Adrenal gland (tissue), 12 donors: ENCODE measurements around the gene TTI1. TPM values are rescaled to one million over a fixed set of nuclear protein-coding genes. Genes with fewer than 3 reads are reported as not detected.

Experiments used
- DNase-seq, 7 donors: peaks; one replicate each; pipeline ENCODE4 v3.0.0-alpha.2; 2019 to 2020
- H3K27ac ChIP-seq, 5 donors: fragments of 200-600 bp; sonication (generic) in 4 of 5; 1 replicate in 3 of 5; 2 replicates in 2 of 5; pipeline versions ENCODE4 v1.5.1 to v1.8.0; 2016 to 2020; ENCODE audit warnings: mild to moderate bottlenecking in 1 of 5
- H3K27me3 ChIP-seq: fragments of 200-600 bp; 2 replicates; pipeline ENCODE4 v1.8.0; 2021
- H3K36me3 ChIP-seq, 2 donors: fragments of 200-600 bp; replicated peaks in 1 of 2; 1 replicate in 1 of 2; 2 replicates in 1 of 2; pipeline versions ENCODE4 v1.5.1 to v1.8.0; 2018 to 2022
- H3K4me1 ChIP-seq, 2 donors: fragments of 200-600 bp; replicated peaks in 1 of 2; 1 replicate in 1 of 2; 2 replicates in 1 of 2; pipeline versions ENCODE4 v1.5.1 to v1.8.0; 2018 to 2021
- H3K4me3 ChIP-seq, 4 donors: fragments of 200-600 bp; sonication (generic) in 3 of 4; one replicate each; pipeline ENCODE4 v1.5.1; 2016 to 2018
- H3K9me3 ChIP-seq, 3 donors: fragments of 200-600 bp; sonication (generic) in 1 of 3; replicated peaks in 1 of 3; 1 replicate in 2 of 3; 2 replicates in 1 of 3; pipeline versions ENCODE4 v1.5.1 to v1.8.0; 2016 to 2021
- POLR2A ChIP-seq, 2 donors: fragments of 450-650 bp; IDR thresholded peaks; one replicate each; pipeline ENCODE4 v1.6.1; 2017; ENCODE audit warnings: antibody characterized with exemption in 2 of 2, mild to moderate bottlenecking in 2 of 2, moderate library complexity in 1 of 2
- WGBS, 4 donors: extraction: QIAGEN DNeasy Blood & Tissue Kit in 2 of 4; methylation state at CpG; one replicate each; pipeline versions ENCODE4 v1.1.5 to v1.1.7; 2013 to 2017; 5-methylcytosine and 5-hydroxymethylcytosine counted together
- intact Hi-C, 2 donors: fragments of 100-400 bp; cut with DNase I; formaldehyde crosslinking; loops; one replicate each; pipeline versions ENCODE4 v1.14.1 to v1.15.0; 2022 to 2023
- polyA plus RNA-seq, 3 donors: library from polyadenylated mRNA; stranded (reverse); fragments of 200-250 nt in 2 of 3; fragments of 350-450 nt in 1 of 3; fragmentation: Illumina TruSeq in 1 of 3; extraction: RNeasy Lipid Tissue Mini Kit (QIAGEN cat#74804) in 1 of 3; gene quantifications; one replicate each; pipeline ENCODE4 v1.2.3, GENCODE V29; 2013 to 2014
- total RNA-seq, 9 donors: library from RNA; depleted of rRNA in 4 of 9; stranded (reverse); fragments of >200 nt in 4 of 9; fragments of 120-200 nt in 1 of 9; fragmentation: NEBNext Ultra II Directional in 1 of 9; extraction: Animal tissue kit (Norgen Biotek cat#: 25700) in 1 of 9; gene quantifications; one replicate each; pipeline versions ENCODE4 v1.1.0 to v1.2.4, GENCODE V29; 2013 to 2023
- TF ChIP-seq, protein P1 (sequence below), 6 experiments: fragments of 450-650 bp in 4 of 6; fragments of 200-600 bp in 2 of 6; sonication (generic) in 1 of 6; IDR thresholded peaks; 1 replicate in 5 of 6; 2 replicates in 1 of 6; pipeline versions ENCODE4 v1.5.1 to v1.8.0; 2016 to 2021; ENCODE audit warnings: antibody characterized with exemption in 6 of 6, mild to moderate bottlenecking in 2 of 6, moderate library complexity in 1 of 6
- donor health status: healthy with polysubstance abuse.
- donor health status: Bipolar disorder and iron deficiency.
- donor health status: DM: yes; HTN: yes; CAD: no.
- donor health status: DM: no; HTN: no; CAD: no.
- donor health status: DM: no; HTN: no; CAD: no.
- donor health status: DM: yes; HTN: yes; CAD: no.

Gene TTI1
- total and polyA plus RNA-seq, 12 donors = 12.5 to 28.7 (median 20.0) TPM

DNA sequence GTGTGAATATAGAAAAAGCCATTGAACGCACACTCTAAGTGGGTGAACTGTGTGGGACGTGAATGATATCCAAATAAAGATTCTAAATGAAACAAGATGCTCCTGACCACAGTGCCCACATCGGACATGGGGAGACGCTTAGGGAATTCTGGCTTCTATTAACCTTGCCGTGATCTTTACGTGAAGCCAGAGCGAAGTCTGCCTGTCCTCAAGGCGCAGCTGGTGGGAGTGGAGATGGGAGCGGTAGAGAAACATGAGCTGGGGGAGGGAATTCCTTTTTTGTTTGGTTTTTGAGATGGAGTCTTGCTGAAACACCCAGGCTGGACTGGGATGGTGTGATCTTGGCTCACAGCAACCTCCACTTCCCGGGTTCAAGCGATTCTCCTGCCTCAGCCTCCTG is 84.3 kb downstream of the TTI1 start:
- no peak overlapping the region for H3K27ac ChIP-seq
- intact Hi-C loops = no loop called here
- no peaks in the 10 kb centered on the region for H3K27me3 ChIP-seq
- peak in 1 of 7 donors; percentile 10 for DNase-seq
- H3K4me3 ChIP-seq = no peak overlapping the region
- WGBS, 4 donors = 93 to 95% (median 95%) methylated on average over 11 of the region's 11 CpGs
- no peaks in the 10 kb centered on the region for H3K36me3 ChIP-seq
- H3K4me1 ChIP-seq = no peaks in the 10 kb centered on the region
- TF ChIP-seq, protein P1, sequence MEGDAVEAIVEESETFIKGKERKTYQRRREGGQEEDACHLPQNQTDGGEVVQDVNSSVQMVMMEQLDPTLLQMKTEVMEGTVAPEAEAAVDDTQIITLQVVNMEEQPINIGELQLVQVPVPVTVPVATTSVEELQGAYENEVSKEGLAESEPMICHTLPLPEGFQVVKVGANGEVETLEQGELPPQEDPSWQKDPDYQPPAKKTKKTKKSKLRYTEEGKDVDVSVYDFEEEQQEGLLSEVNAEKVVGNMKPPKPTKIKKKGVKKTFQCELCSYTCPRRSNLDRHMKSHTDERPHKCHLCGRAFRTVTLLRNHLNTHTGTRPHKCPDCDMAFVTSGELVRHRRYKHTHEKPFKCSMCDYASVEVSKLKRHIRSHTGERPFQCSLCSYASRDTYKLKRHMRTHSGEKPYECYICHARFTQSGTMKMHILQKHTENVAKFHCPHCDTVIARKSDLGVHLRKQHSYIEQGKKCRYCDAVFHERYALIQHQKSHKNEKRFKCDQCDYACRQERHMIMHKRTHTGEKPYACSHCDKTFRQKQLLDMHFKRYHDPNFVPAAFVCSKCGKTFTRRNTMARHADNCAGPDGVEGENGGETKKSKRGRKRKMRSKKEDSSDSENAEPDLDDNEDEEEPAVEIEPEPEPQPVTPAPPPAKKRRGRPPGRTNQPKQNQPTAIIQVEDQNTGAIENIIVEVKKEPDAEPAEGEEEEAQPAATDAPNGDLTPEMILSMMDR (IDR thresholded peaks at IDR 0.05) = no peak
- no peak for TF ChIP-seq POLR2A (IDR thresholded peaks at IDR 0.05)
- no peaks in the 10 kb centered on the region for H3K9me3 ChIP-seq

DNA sequence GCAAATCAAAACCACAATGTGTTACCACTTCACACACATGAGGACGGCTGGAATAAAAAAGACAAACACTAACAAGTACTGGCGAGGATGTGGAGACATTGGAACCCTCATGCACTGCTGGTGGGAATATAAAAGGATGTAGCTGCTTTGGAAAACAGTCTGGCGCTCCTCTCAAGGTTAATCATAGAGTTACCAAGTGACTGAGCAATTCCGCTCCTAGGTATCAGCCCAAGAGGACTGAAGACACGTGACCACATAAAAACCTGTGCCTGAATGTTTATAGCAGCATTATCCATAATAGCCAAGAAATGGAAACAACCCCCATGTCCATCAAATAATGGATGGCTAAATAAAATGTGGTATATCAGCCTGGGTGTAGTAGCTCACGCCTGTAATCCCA is 85.3 kb downstream of the TTI1 start:
- DNase-seq = no peak
- H3K27me3 ChIP-seq = no peaks in the 10 kb centered on the region
- intact Hi-C loops = no loop called here
- H3K36me3 ChIP-seq = no peaks in the 10 kb centered on the region
- no peaks in the 10 kb centered on the region for H3K9me3 ChIP-seq
- H3K4me1 ChIP-seq = no peaks in the 10 kb centered on the region
- WGBS, 4 donors = 78 to 91% (median 90%) methylated on average over 6 of the region's 6 CpGs
- TF ChIP-seq, protein P1 (IDR thresholded peaks at IDR 0.05) = no peak
- no peak for TF ChIP-seq POLR2A (IDR thresholded peaks at IDR 0.05)
- H3K4me3 ChIP-seq = no peak overlapping the region
- H3K27ac ChIP-seq = no peak overlapping the region

DNA sequence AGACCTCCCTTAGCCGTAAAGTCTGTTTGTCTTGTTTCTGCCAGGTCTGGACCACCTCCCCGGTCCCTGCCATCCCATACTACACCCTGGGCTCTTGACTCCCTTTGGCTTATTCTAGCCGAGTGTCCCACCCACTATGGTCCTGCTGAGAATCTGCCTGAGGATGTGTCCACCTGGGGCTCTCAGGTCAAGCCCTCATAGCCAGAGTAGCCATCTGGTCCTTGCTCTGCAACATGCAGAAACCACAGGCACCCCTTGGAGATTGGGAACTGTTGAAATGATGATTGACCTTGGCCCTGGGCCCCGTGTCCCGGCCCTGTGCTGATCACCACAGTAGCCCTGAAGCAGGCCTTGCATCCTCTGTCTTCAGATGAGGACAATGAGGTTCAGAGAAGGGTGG is 86.3 kb downstream of the TTI1 start:
- intact Hi-C loops = no loop called here
- 76 to 83% (median 80%) methylated on average over 5 of the region's 5 CpGs for WGBS, 4 donors

DNA sequence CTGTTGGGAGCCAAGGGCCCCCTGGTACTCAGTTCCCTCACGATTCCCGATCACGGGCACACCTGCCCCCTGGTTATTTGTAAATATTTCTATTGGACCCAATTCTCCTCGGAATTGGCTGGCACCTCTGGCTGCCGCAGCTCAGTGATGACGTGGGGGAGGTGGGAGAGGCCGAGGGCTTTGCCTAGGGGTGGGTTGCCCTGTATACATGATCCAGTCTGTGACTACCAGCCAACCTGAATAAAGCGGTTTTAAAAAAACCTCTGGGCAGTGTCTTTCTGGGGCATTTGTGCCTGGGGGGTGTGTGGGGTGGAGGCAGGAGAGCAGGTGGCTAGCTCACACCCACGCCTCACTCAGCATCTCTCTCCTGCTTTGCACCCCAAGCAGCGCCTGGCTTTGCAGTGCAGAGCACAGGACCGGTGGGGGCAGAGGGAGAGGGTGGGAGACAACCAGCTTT is 88.1 kb downstream of the TTI1 start:
- Histone ChIP-seq H3K27me3 (no peaks in the 10 kb centered on the region), H3K27ac (no peak overlapping the region), H3K4me1 (no peaks in the 10 kb centered on the region), H3K9me3 (no peaks in the 10 kb centered on the region), H3K36me3 (no peaks in the 10 kb centered on the region), H3K4me3 (no peak overlapping the region)
- TF ChIP-seq, protein P1 (IDR thresholded peaks at IDR 0.05) = no peak
- no peak for TF ChIP-seq POLR2A (IDR thresholded peaks at IDR 0.05)
- 68 to 90% (median 74%) methylated on average over 9 to 11 of the region's 11 CpGs for WGBS, 4 donors
- DNase-seq = no peak
- intact Hi-C loops = no loop called here

More for the DNA sequence above, 86.3 kb downstream of the TTI1 start:
- TF ChIP-seq, protein P1 (IDR thresholded peaks at IDR 0.05) = no peak
- no peak for TF ChIP-seq POLR2A (IDR thresholded peaks at IDR 0.05)
- H3K27ac ChIP-seq = no peak overlapping the region
- H3K9me3 ChIP-seq = no peaks in the 10 kb centered on the region
- DNase-seq = peak in 1 of 7 donors; percentile 21
- H3K27me3 ChIP-seq = no peaks in the 10 kb centered on the region
- no peaks in the 10 kb centered on the region for H3K4me1 ChIP-seq
- no peak overlapping the region for H3K4me3 ChIP-seq
- H3K36me3 ChIP-seq = no peaks in the 10 kb centered on the region
